Activated gamma-delta T cell treated with Interleukin-2 at 50 U/mL for 16 hours (primary cell): ENCODE measurements around the gene SPI1.
"Not testable (repeated sequence)": the region's sequence is repeated elsewhere in the genome, so short reads cannot be mapped to it uniquely, and the experiment has no call there.

Experiments used
- DNase-seq: peaks from one replicate; pipeline ENCODE4 v3.0.0-alpha.2; 2020

SPI1 gene

GRCh38 chr11:47337229-47337924 lies 41.0 kb downstream of the SPI1 start:
- DNase-seq = no peak

- DNase-seq = no peak
Measured at GRCh38 chr11:47336595-47336994, 41.8 kb downstream of the SPI1 start.

- DNase-seq = no peak
Measured at GRCh38 chr11:47335733-47336132, 42.6 kb downstream of the SPI1 start.

- DNase-seq = not testable (repeated sequence)
Measured at GRCh38 chr11:47334699-47335411, 43.5 kb downstream of the SPI1 start.

GRCh38 chr11:47333886-47334443 lies 44.4 kb downstream of the SPI1 start:
- DNase-seq = no peak

GRCh38 chr11:47333526-47333845 lies 44.9 kb downstream of the SPI1 start:
- DNase-seq = no peak

GRCh38 chr11:47332791-47333525 lies 45.4 kb downstream of the SPI1 start:
- DNase-seq = no peak

GRCh38 chr11:47332303-47332711 lies 46.0 kb downstream of the SPI1 start:
- DNase-seq = no peak

GRCh38 chr11:47331454-47332302 lies 46.7 kb downstream of the SPI1 start:
- DNase-seq = no peak

GRCh38 chr11:47329987-47330931 lies 48.1 kb downstream of the SPI1 start:
- DNase-seq = no peak

GRCh38 chr11:47329431-47329986 lies 48.8 kb downstream of the SPI1 start:
- DNase-seq = no peak

- no peak for DNase-seq
Measured at GRCh38 chr11:47328449-47329390, 49.6 kb downstream of the SPI1 start.

- no peak for DNase-seq
Measured at GRCh38 chr11:47327949-47328348, 50.4 kb downstream of the SPI1 start.

- no peak for DNase-seq
Measured at GRCh38 chr11:47327025-47327424, 51.3 kb downstream of the SPI1 start.

GRCh38 chr11:47326198-47326597 lies 52.1 kb downstream of the SPI1 start:
- DNase-seq = no peak

GRCh38 chr11:47325271-47326041 lies 52.9 kb downstream of the SPI1 start:
- no peak for DNase-seq

- no peak for DNase-seq
Measured at GRCh38 chr11:47324520-47324919, 53.8 kb downstream of the SPI1 start.

- no peak for DNase-seq
Measured at GRCh38 chr11:47318166-47318565, 60.2 kb downstream of the SPI1 start.
